Ovary (tissue), 3 donors: Measurements from ENCODE around the gene PIBF1.

Source experiments
- CTCF ChIP-seq, 3 donors: fragments of 450-650 bp in 2 of 3; fragments of 200-600 bp in 1 of 3; IDR thresholded peaks; one replicate each; pipeline versions ENCODE4 v1.5.1 to v1.8.0; 2016 to 2022; ENCODE audit warnings: antibody characterized with exemption in 3 of 3, mild to moderate bottlenecking in 1 of 3
- EP300 ChIP-seq: sonication (generic); formaldehyde crosslinking; IDR thresholded peaks from one replicate; pipeline ENCODE4 v1.6.1; 2017; ENCODE audit warnings: antibody characterized with exemption
- POLR2A ChIP-seq: fragments of 450-650 bp; IDR thresholded peaks from one replicate; pipeline ENCODE4 v1.6.1; 2017; ENCODE audit warnings: antibody characterized with exemption, mild to moderate bottlenecking, moderate library complexity
- donor health status: DM: no; HTN: no; CAD: no.

GRCh38 chr13:72808917-72809500, 27.1 kb downstream of the PIBF1 start:
- TF ChIP-seq EP300 (no peak), CTCF (IDR thresholded peaks at IDR 0.05) (peak in 1 of 3 donors; percentile 33), POLR2A (no peak)
